HCT116 (cell line): ENCODE measurements around the gene HAUS8.

Experiments
- CBX3 ChIP-seq: IDR thresholded peaks from 2 replicates; pipeline ENCODE4 v1.6.1; 2012; ENCODE audit warnings: low read depth
- CTCF ChIP-seq, 3 experiments: fragments of 200-600 bp in 1 of 3; sonication (generic) in 1 of 3; IDR thresholded peaks in 2 of 3; conservative IDR thresholded peaks in 1 of 3; 2 replicates each; pipeline ENCODE4 v1.5.1; 2012 to 2017; ENCODE audit warnings: low read depth in 2 of 3, low read length in 2 of 3, antibody characterized with exemption in 1 of 3, borderline replicate concordance in 1 of 3, control low read depth in 1 of 3, mild to moderate bottlenecking in 1 of 3, mixed read lengths in 1 of 3, mixed run types in 1 of 3, moderate library complexity in 1 of 3; ENCODE audit not compliant: insufficient read depth in 1 of 3
- ELF1 ChIP-seq: IDR thresholded peaks from 2 replicates; pipeline ENCODE4 v1.6.1; 2012; ENCODE audit warnings: low read depth, borderline replicate concordance
- EZH2 ChIP-seq: fragments of 200-600 bp; sonication (generic); IDR thresholded peaks from 2 replicates; pipeline ENCODE4 v1.6.1; 2017; ENCODE audit warnings: antibody characterized with exemption, mixed run types
- JUND ChIP-seq: IDR thresholded peaks from 2 replicates; pipeline ENCODE4 v1.6.1; 2012
- MAX ChIP-seq: IDR thresholded peaks from 2 replicates; pipeline ENCODE4 v1.6.1; 2012
- POLR2A ChIP-seq: IDR thresholded peaks from 2 replicates; pipeline ENCODE4 v1.7.0; 2011; ENCODE audit warnings: borderline replicate concordance; ENCODE audit not compliant: insufficient read depth, insufficient read length; ENCODE audit errors: extremely low read depth
- POLR2AphosphoS5 ChIP-seq: IDR thresholded peaks from 2 replicates; pipeline ENCODE4 v1.6.1; 2011; ENCODE audit warnings: mild to moderate bottlenecking, low read depth, low read length, moderate library complexity
- RAD21 ChIP-seq: IDR thresholded peaks from 2 replicates; pipeline ENCODE4 v1.6.1; 2012; ENCODE audit warnings: low read depth, mild to moderate bottlenecking
- REST ChIP-seq: IDR thresholded peaks from 2 replicates; pipeline ENCODE4 v1.6.1; 2012; ENCODE audit warnings: low read depth
- SP1 ChIP-seq: IDR thresholded peaks from 2 replicates; pipeline ENCODE4 v1.6.1; 2012; ENCODE audit warnings: low read depth
- SRF ChIP-seq: IDR thresholded peaks from 2 replicates; pipeline ENCODE4 v1.6.1; 2012; ENCODE audit warnings: low read depth
- YY1 ChIP-seq: IDR thresholded peaks from 2 replicates; pipeline ENCODE4 v1.6.1; 2011; ENCODE audit warnings: low read length, low read depth, moderate library complexity, mild to moderate bottlenecking; ENCODE audit not compliant: insufficient replicate concordance; ENCODE audit errors: extremely low read depth
- ZBTB33 ChIP-seq: IDR thresholded peaks from 2 replicates; pipeline ENCODE4 v1.6.1; 2011; ENCODE audit warnings: mild to moderate bottlenecking, low read length, moderate library complexity; ENCODE audit not compliant: insufficient replicate concordance; ENCODE audit errors: extremely low read depth

GRCh38 chr19:17022738-17023137 is 52.5 kb downstream of the HAUS8 start:
- no peak for TF ChIP-seq EZH2
- no peak for TF ChIP-seq REST
- TF ChIP-seq ZBTB33, result no peak
- TF ChIP-seq POLR2A, result no peak
- no peak for TF ChIP-seq CTCF (IDR thresholded peaks at IDR 0.05 in 2 of 3, conservative IDR thresholded peaks at IDR 0.05 in 1 of 3; ENCODE audit: borderline replicate concordance in 1 of 3, insufficient read depth in 1 of 3, low read depth in 2 of 3, low read length in 2 of 3)
- TF ChIP-seq MAX, result no peak
- no peak for TF ChIP-seq POLR2AphosphoS5
- TF ChIP-seq YY1, result no peak
- no peak for TF ChIP-seq CBX3
- no peak for TF ChIP-seq SP1
- TF ChIP-seq JUND, result no peak
- TF ChIP-seq ELF1, result no peak
- TF ChIP-seq RAD21, result no peak
- no peak for TF ChIP-seq SRF
